KOPT-K1 (cell line): ENCODE results near the gene JCHAIN.

Experiments
- H3K27ac ChIP-seq: fragments of 200-600 bp; sonication (generic); 2 replicates; pipeline ENCODE4 v1.5.1; 2016; ENCODE audit warnings: antibody characterized with exemption, mild to moderate bottlenecking, low read depth, low read length; ENCODE audit not compliant: poor library complexity, severe bottlenecking
- H3K36me3 ChIP-seq: fragments of 200-600 bp; sonication (generic); 2 replicates; pipeline ENCODE4 v1.5.1; 2017; ENCODE audit warnings: antibody characterized with exemption, mild to moderate bottlenecking, low read length, moderate library complexity; ENCODE audit not compliant: insufficient read depth
- H3K9me3 ChIP-seq: fragments of 200-600 bp; sonication (generic); 2 replicates; pipeline ENCODE4 v1.5.1; 2017; ENCODE audit warnings: antibody characterized with exemption, low read length, mild to moderate bottlenecking; ENCODE audit not compliant: insufficient read depth, poor library complexity, severe bottlenecking

Gene JCHAIN

GRCh38 chr4:70632028-70632427, 34.3 kb downstream of the JCHAIN start:
- H3K9me3 ChIP-seq: no peaks in the 10 kb centered on the region
- no peaks in the 10 kb centered on the region for H3K36me3 ChIP-seq
- H3K27ac ChIP-seq: no peak overlapping the region

DNA sequence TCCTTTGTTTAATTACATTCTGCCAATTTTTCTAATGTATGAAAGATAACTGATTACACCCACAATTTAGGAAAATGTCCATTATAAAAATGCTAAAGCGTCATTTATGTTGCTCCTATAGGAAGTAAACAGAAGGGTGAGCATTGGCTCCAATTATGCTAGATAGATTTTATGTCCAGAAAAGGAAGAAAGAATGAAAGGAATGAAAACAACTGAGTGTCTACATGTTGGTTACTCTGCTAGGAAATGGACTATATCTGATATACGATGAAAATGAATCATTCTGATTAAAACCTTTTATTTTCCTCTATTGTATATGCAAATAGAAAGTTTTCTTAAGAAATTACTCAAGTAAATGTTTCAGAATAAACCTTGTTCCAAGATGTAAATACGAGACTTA, 36.1 kb downstream of the JCHAIN start:
- Histone ChIP-seq H3K27ac (no peak overlapping the region), H3K36me3 (no peaks in the 10 kb centered on the region), H3K9me3 (no peaks in the 10 kb centered on the region)

DNA sequence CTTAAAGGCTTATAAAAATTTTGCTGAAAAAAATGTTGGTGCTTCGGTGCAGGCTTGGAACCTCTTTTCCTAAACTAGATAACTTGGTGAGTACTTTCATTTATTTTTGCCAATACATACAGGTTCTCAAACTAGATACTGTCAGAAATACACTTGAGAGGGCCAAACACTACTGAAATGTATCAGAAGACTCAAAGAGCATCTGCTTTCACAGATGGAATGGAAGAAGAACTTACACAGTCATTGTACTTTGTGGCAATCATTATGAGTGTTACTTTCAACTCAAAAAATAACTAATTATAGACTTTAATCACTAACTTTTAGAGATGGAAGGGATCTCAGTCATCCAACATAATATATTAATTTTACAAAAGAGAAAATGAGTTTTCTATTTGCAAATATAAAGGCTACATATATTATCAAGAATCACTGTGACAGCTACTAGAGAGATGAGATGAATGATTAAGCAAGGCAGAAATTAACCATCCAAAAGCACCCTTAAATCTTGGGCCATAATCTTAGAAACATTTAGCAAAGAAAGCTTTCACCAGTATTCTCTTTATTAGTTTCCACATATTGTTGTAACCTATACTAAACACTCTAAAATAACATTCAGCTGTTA, 36.7 kb downstream of the JCHAIN start:
- H3K36me3 ChIP-seq: no peaks in the 10 kb centered on the region
- no peaks in the 10 kb centered on the region for H3K9me3 ChIP-seq
- H3K27ac ChIP-seq: no peak overlapping the region

GRCh38 chr4:70628444-70628843, 37.9 kb downstream of the JCHAIN start, which contains the start of gene ENAM:
TSS of gene ENAM (plus strand) at chr4:70628744. CDS start at chr4:70629501, 757 bp downstream.
- Histone ChIP-seq H3K9me3 (no peaks in the 10 kb centered on the region), H3K36me3 (no peaks in the 10 kb centered on the region), H3K27ac (no peak within 1 kb of the TSS)

- Histone ChIP-seq H3K9me3 (no peaks in the 10 kb centered on the region), H3K27ac (no peak overlapping the region), H3K36me3 (no peaks in the 10 kb centered on the region)
Measured at GRCh38 chr4:70627620-70628019, 38.7 kb downstream of the JCHAIN start.

GRCh38 chr4:70624226-70624793, 42.0 kb downstream of the JCHAIN start:
- no peaks in the 10 kb centered on the region for H3K9me3 ChIP-seq
- H3K27ac ChIP-seq: no peak overlapping the region
- no peaks in the 10 kb centered on the region for H3K36me3 ChIP-seq

GRCh38 chr4:70623323-70623722, 43.0 kb downstream of the JCHAIN start:
- H3K9me3 ChIP-seq: no peaks in the 10 kb centered on the region
- H3K36me3 ChIP-seq: no peaks in the 10 kb centered on the region
- H3K27ac ChIP-seq: no peak overlapping the region

DNA sequence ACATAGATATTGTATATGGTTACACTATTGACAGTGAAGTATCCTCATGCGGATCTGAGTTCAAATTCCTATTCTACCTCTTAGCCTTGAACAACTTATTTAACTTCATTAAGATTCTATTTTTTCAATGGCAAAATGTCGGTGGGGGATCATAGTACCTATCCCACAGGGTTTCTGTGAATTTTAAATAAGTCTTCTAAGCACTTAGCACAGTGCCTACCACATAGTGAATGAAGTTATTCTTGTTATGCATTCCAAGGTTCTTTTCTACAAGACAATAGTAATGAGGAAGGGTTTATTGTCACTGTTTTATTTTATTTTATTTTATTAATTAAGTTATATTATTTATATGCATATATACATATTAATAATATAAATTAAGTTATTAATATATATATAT, 46.5 kb downstream of the JCHAIN start:
- Histone ChIP-seq H3K36me3 (no peaks in the 10 kb centered on the region), H3K9me3 (no peaks in the 10 kb centered on the region), H3K27ac (no peak overlapping the region)

DNA sequence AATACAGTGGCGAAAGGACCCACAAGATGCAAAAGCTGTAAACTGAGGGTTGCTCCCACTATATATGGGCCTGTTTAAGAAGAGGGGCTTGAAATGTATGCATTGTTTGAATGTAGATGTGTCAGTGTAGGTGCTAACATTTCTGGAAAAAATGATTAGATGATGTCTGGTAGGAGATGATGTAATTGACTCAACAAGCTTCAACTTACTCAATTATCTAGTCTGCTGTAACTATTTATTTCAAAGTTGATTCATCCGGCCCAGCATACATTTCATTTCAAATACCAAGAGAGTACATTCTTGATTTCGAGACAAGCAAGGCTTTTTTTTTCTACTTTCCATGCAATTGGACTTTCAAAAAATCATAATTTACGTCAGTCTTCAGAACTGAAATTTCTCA, 47.0 kb downstream of the JCHAIN start:
- Histone ChIP-seq H3K27ac (no peak overlapping the region), H3K9me3 (no peaks in the 10 kb centered on the region), H3K36me3 (no peaks in the 10 kb centered on the region)

- Histone ChIP-seq H3K36me3 (no peaks in the 10 kb centered on the region), H3K27ac (no peak overlapping the region), H3K9me3 (no peaks in the 10 kb centered on the region)
Measured at GRCh38 chr4:70614184-70614555, 52.1 kb downstream of the JCHAIN start.

GRCh38 chr4:70613306-70614183, 52.8 kb downstream of the JCHAIN start:
- no peaks in the 10 kb centered on the region for H3K36me3 ChIP-seq
- H3K9me3 ChIP-seq: no peaks in the 10 kb centered on the region
- no peak overlapping the region for H3K27ac ChIP-seq

DNA sequence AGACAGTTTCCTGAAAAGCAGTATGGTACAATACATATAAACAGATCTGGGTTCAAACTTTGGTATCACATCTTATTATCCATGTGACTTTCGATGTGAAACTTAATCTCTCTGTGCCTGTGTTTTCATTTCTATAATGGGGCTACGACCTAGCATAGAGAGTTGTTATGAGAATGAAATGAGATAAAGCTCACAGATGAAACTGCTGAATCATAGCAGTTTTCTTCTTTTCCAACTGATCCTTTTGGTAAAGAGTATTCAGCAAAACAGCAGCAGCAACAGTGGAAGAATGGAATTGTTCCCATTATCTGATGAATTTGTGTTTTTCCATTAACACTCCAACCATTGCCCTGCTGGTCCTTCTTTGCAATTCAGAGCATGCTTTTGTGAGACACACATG, 58.0 kb downstream of the JCHAIN start:
- Histone ChIP-seq H3K27ac (no peak overlapping the region), H3K36me3 (no peaks in the 10 kb centered on the region), H3K9me3 (no peaks in the 10 kb centered on the region)

GRCh38 chr4:70607334-70607853, 58.9 kb downstream of the JCHAIN start:
- H3K36me3 ChIP-seq: no peaks in the 10 kb centered on the region
- no peak overlapping the region for H3K27ac ChIP-seq
- H3K9me3 ChIP-seq: no peaks in the 10 kb centered on the region

DNA sequence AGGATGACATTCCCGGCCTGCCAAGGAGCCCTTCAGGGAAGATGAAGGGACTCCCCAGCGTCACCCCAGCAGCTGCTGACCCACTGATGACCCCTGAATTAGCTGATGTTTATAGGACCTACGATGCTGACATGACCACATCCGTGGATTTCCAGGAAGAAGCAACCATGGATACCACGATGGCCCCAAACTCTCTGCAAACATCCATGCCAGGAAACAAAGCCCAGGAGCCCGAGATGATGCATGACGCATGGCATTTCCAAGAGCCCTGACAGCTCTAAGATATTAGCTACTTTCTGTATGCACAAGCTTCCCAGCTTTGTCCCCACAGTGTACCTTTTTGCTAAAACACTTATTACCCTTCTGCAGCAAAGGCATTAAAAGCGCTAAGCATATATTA, 59.8 kb downstream of the JCHAIN start:
- H3K27ac ChIP-seq: no peak overlapping the region
- no peaks in the 10 kb centered on the region for H3K36me3 ChIP-seq
- H3K9me3 ChIP-seq: no peaks in the 10 kb centered on the region
